Naive thymus-derived CD4-positive, alpha-beta T cell (primary cell): ENCODE measurements around the gene C17orf50. TPM values are rescaled to one million over a fixed set of nuclear protein-coding genes. Genes with fewer than 3 reads are reported as not detected.

Experiments used
- ATAC-seq: fragments of 150-1000 bp; cut with Tn5 transposase; 2 replicates; pipeline ENCODE4 v1.10.0; 2021; ENCODE audit warnings: mild to moderate bottlenecking, moderate library complexity
- CTCF ChIA-PET: fragments of 350-600 bp; sonication (Branson Sonifier 250); formaldehyde crosslinking; loops from one replicate; lab custom pipeline; 2021; ENCODE audit warnings: antibody characterized with exemption; lab: Charles Lee
- POLR2A ChIA-PET: fragments of 350-600 bp; sonication (Branson Sonifier 250); formaldehyde crosslinking; loops from one replicate; lab custom pipeline; 2021; ENCODE audit warnings: antibody characterized with exemption, inconsistent platforms; lab: Charles Lee
- DNase-seq, 9 donors: peaks; one replicate each; pipeline versions ENCODE4 v3.0.0 to v3.0.0-alpha.2; 2020 to 2022; ENCODE audit warnings: mixed read lengths in 1 of 9
- H3K27ac ChIP-seq: one replicate; pipeline ENCODE4 v1.7.0; 2013; ENCODE audit warnings: mild to moderate bottlenecking, low read depth, low read length, moderate library complexity
- H3K27me3 ChIP-seq, 2 donors: one replicate each; pipeline ENCODE4 v1.7.0; 2013; ENCODE audit warnings: low read length in 2 of 2, mild to moderate bottlenecking in 2 of 2, moderate library complexity in 2 of 2; ENCODE audit not compliant: control insufficient read depth in 2 of 2, insufficient read depth in 2 of 2
- H3K36me3 ChIP-seq, 3 experiments: 1 replicate in 2 of 3; 2 replicates in 1 of 3; pipeline ENCODE4 v1.7.0; 2013; ENCODE audit warnings: low read length in 3 of 3, mild to moderate bottlenecking in 3 of 3, moderate library complexity in 1 of 3; ENCODE audit not compliant: insufficient read depth in 3 of 3, control insufficient read depth in 2 of 3
- H3K4me1 ChIP-seq, 2 donors: one replicate each; pipeline ENCODE4 v1.7.0; 2013; ENCODE audit warnings: low read length in 2 of 2, mild to moderate bottlenecking in 2 of 2, moderate library complexity in 1 of 2; ENCODE audit not compliant: control insufficient read depth in 2 of 2, insufficient read depth in 2 of 2
- H3K4me3 ChIP-seq: 2 replicates; pipeline ENCODE4 v1.7.0; 2013; ENCODE audit warnings: mild to moderate bottlenecking, low read length
- H3K9me3 ChIP-seq, 3 experiments: 1 replicate in 2 of 3; 2 replicates in 1 of 3; pipeline ENCODE4 v1.7.0; 2013; ENCODE audit warnings: low read length in 3 of 3; ENCODE audit not compliant: control insufficient read depth in 2 of 3
- H3K27ac Mint-ChIP-seq, 9 donors: one replicate each; pipeline ENCODE4 v1.8.0; 2020 to 2022; ENCODE audit warnings: mixed read lengths in 9 of 9, mild to moderate bottlenecking in 8 of 9, moderate library complexity in 5 of 9, inconsistent platforms in 2 of 9
- H3K27me3 Mint-ChIP-seq, 5 donors: one replicate each; pipeline ENCODE4 v1.8.0; 2021 to 2022; ENCODE audit warnings: mixed read lengths in 5 of 5, mild to moderate bottlenecking in 1 of 5
- H3K36me3 Mint-ChIP-seq, 5 donors: one replicate each; pipeline ENCODE4 v1.8.0; 2020 to 2022; ENCODE audit warnings: mixed read lengths in 5 of 5, mild to moderate bottlenecking in 3 of 5, inconsistent platforms in 1 of 5
- H3K4me1 Mint-ChIP-seq, 7 donors: one replicate each; pipeline ENCODE4 v1.8.0; 2020 to 2022; ENCODE audit warnings: mixed read lengths in 7 of 7, mild to moderate bottlenecking in 3 of 7, inconsistent platforms in 1 of 7
- H3K4me3 Mint-ChIP-seq, 10 donors: one replicate each; pipeline ENCODE4 v1.8.0; 2020 to 2022; ENCODE audit warnings: mild to moderate bottlenecking in 10 of 10, mixed read lengths in 10 of 10, moderate library complexity in 6 of 10, inconsistent platforms in 2 of 10
- H3K9me3 Mint-ChIP-seq, 11 donors: one replicate each; pipeline ENCODE4 v1.8.0; 2020 to 2022; ENCODE audit warnings: mixed read lengths in 11 of 11, mild to moderate bottlenecking in 4 of 11, inconsistent platforms in 1 of 11, moderate library complexity in 1 of 11
- intact Hi-C, 2 donors: fragments of 100-400 bp; cut with micrococcal nuclease; formaldehyde crosslinking; loops; one replicate each; pipeline ENCODE4 v1.15.1; 2023
- polyA plus RNA-seq, 2 donors: library from polyadenylated mRNA; unstranded; fragments of 300-500 nt; fragmentation: Illumina TruSeq; gene quantifications; one replicate each; pipeline ENCODE4 v1.2.3, GENCODE V29; 2021
- total RNA-seq, 6 experiments: library from RNA in 5 of 6; stranded (reverse) in 5 of 6; gene quantifications; 1 replicate in 5 of 6; 2 replicates in 1 of 6; pipeline ENCODE4 v1.2.3 and lab custom pipeline; 2021 to 2026

Gene C17orf50
- total and polyA plus RNA-seq, 7 experiments from 2014 or later = 0.27 TPM; not detected in 6

GRCh38 chr17:35768797-35769196, 8.1 kb downstream of the C17orf50 start:
- Mint-ChIP-seq H3K9me3 (no peaks in the 10 kb centered on the region), H3K4me1 (peaks cover 0 to 13% (median 10%) of the 10 kb centered on the region in 7 donors), H3K27me3 (peaks cover 0 to 28% (median 0%) of the 10 kb centered on the region in 5 donors), H3K27ac (no peak overlapping the region), H3K36me3 (no peaks in the 10 kb centered on the region), H3K4me3 (no peak overlapping the region)
- Histone ChIP-seq H3K27ac (no peak overlapping the region), H3K27me3 (no peaks in the 10 kb centered on the region), H3K9me3 (no peaks in the 10 kb centered on the region), H3K4me1 (peaks cover 0 to 9% of the 10 kb centered on the region in 2 donors), H3K4me3 (no peak overlapping the region), H3K36me3 (no peaks in the 10 kb centered on the region)
- CTCF ChIA-PET = interaction anchor here (0.5 to 13.0 kb wide), 3 partner anchors 39 to 1593 kb away, joined by 3 to 222 read pairs (median 3); partner anchors contain the start of gene TAF15
- POLR2A ChIA-PET = interaction anchor here (0.9 to 1.1 kb wide), 2 partner anchors 39 to 41 kb away, joined by 3 to 4 read pairs; partner anchors contain the start of gene TAF15
- ATAC-seq (no peak), DNase-seq (no peak)
- intact Hi-C loops = no loop called here

- CTCF ChIA-PET = interaction anchor here (0.7 to 13.0 kb wide), 2 partner anchors 38 to 81 kb away, joined by 3 to 222 read pairs; partner anchors contain the start of gene TAF15
- no peak overlapping the region for H3K27ac ChIP-seq
- no peaks in the 10 kb centered on the region for H3K27me3 ChIP-seq
- Mint-ChIP-seq H3K9me3 (no peaks in the 10 kb centered on the region), H3K27ac (peak overlapping the region in 1 of 9 donors; percentile 41), H3K4me3 (no peak overlapping the region), H3K4me1 (peaks cover 0 to 8% (median 4%) of the 10 kb centered on the region in 7 donors), H3K36me3 (no peaks in the 10 kb centered on the region), H3K27me3 (peaks cover 0 to 28% (median 0%) of the 10 kb centered on the region in 5 donors)
- ATAC-seq = no peak
- H3K4me1 ChIP-seq = peaks cover 0 to 3% of the 10 kb centered on the region in 2 donors
- no peaks in the 10 kb centered on the region for H3K36me3 ChIP-seq
- intact Hi-C loops = no loop called here
- POLR2A ChIA-PET = interaction anchor here (0.9 kb wide), 1 partner anchor 30 kb away, joined by 3 read pairs; no protein-coding TSS in a partner anchor
- no peak overlapping the region for H3K4me3 ChIP-seq
- no peaks in the 10 kb centered on the region for H3K9me3 ChIP-seq
- no peak for DNase-seq
Observed at GRCh38 chr17:35769895-35770486, 9.3 kb downstream of the C17orf50 start.

DNA sequence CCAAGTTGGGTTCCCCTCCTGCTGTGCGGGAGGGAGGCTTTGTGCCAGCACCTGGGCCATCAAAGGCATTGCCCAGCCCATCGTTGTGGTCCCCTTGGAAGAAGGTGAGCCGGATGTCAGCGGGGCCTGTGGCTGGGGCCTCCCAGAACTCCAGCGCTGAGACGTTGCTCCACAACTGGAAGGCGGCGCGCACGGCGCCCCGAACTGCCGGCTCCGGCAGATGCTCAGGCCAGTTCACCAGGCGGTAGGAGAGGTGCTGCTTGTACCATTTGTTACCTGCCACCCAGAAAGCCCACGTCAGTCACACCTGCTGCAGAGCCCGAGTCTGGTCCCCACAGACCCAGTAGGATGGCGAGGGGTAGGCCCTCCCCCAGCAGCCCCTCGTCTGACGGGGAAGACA, 12.4 kb downstream of the C17orf50 start:
- no peaks in the 10 kb centered on the region for H3K36me3 ChIP-seq
- H3K27ac ChIP-seq = no peak overlapping the region
- Mint-ChIP-seq H3K27me3 (peaks cover 0 to 24% (median 0%) of the 10 kb centered on the region in 5 donors), H3K4me1 (peaks cover 0 to 5% (median 3%) of the 10 kb centered on the region in 7 donors), H3K27ac (no peak overlapping the region), H3K4me3 (no peak overlapping the region), H3K9me3 (no peaks in the 10 kb centered on the region), H3K36me3 (peaks cover 0 to 7% (median 0%) of the 10 kb centered on the region in 5 donors)
- no peak overlapping the region for H3K4me3 ChIP-seq
- no peak for DNase-seq
- no peaks in the 10 kb centered on the region for H3K4me1 ChIP-seq
- H3K27me3 ChIP-seq = no peaks in the 10 kb centered on the region
- CTCF ChIA-PET = no interaction called here
- intact Hi-C loops = no loop called here
- POLR2A ChIA-PET = no interaction called here
- no peak for ATAC-seq
- H3K9me3 ChIP-seq = no peaks in the 10 kb centered on the region

DNA sequence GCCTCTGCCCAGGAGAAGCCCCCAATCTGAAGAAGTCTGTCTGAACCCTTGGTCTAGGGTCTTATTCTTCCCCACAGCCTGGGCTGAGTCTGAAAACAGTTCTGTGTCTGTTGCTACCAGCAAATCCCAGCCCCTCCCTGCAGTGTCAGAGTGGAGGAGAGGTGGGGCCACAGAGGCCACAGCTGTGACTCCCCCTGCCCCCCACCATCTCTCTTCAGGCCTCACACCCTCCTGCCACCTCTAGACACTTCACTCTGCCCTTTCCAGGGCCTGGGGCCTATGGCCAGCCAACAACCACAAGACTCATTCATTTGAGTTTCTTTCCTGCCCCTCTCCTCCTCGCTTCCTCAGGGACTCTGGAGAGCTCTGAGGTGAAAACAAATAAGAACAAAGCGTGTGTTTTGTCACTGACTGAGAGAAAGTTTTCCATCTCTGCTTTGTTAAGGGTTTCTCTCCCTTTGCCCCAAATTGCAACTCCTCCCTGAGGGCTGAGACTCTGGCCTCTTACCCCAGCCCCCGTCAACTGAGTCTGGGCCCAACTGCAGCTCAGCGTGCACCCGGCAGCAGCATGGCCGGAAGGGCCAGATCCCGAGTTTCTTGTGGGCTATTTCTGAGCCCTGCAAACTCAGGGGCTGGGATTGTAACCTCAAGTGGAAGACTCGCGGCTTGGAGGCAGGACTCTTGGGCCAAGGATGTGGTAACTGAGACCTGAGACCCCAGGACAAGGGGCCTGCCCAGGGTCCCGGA, 13.2 kb downstream of the C17orf50 start:
- no peak overlapping the region for H3K4me3 Mint-ChIP-seq
- H3K36me3 ChIP-seq = no peaks in the 10 kb centered on the region
- no peaks in the 10 kb centered on the region for H3K27me3 ChIP-seq
- ATAC-seq (no peak), DNase-seq (no peak)
- no peaks in the 10 kb centered on the region for H3K9me3 ChIP-seq
- H3K27ac Mint-ChIP-seq = peak overlapping the region in 5 of 9 donors; percentile 1 to 82 (median 39)
- ChIA-PET CTCF (no interaction called here), POLR2A (no interaction called here)
- intact Hi-C loops = no loop called here
- peaks cover 0 to 5% (median 3%) of the 10 kb centered on the region in 7 donors for H3K4me1 Mint-ChIP-seq
- no peak overlapping the region for H3K27ac ChIP-seq
- H3K27me3 Mint-ChIP-seq = peaks cover 0 to 27% (median 0%) of the 10 kb centered on the region in 5 donors
- H3K4me3 ChIP-seq = no peak overlapping the region
- H3K36me3 Mint-ChIP-seq = peaks cover 0 to 7% (median 0%) of the 10 kb centered on the region in 5 donors
- H3K4me1 ChIP-seq = no peaks in the 10 kb centered on the region
- no peaks in the 10 kb centered on the region for H3K9me3 Mint-ChIP-seq

- intact Hi-C loops = no loop called here
- CTCF ChIA-PET = no interaction called here
Observed at GRCh38 chr17:35774499-35774898, 13.8 kb downstream of the C17orf50 start.

GRCh38 chr17:35775039-35775438, 14.4 kb downstream of the C17orf50 start:
- Mint-ChIP-seq H3K9me3 (no peaks in the 10 kb centered on the region), H3K4me3 (no peak overlapping the region), H3K27me3 (peaks cover 0 to 31% (median 0%) of the 10 kb centered on the region in 5 donors), H3K27ac (no peak overlapping the region), H3K36me3 (peaks cover 0 to 7% (median 0%) of the 10 kb centered on the region in 5 donors), H3K4me1 (peaks cover 0 to 5% (median 3%) of the 10 kb centered on the region in 7 donors)
- no peak overlapping the region for H3K27ac ChIP-seq
- intact Hi-C loops = no loop called here
- ATAC-seq = no peak
- no peaks in the 10 kb centered on the region for H3K27me3 ChIP-seq
- POLR2A ChIA-PET = interaction anchor here (2.7 kb wide), 1 partner anchor 34 kb away, joined by 6 read pairs; the partner anchor contains the start of gene TAF15
- no peak for DNase-seq
- no peaks in the 10 kb centered on the region for H3K4me1 ChIP-seq
- H3K4me3 ChIP-seq = no peak overlapping the region
- H3K9me3 ChIP-seq = no peaks in the 10 kb centered on the region
- CTCF ChIA-PET = interaction anchor here (1.2 kb wide), 1 partner anchor 11 kb away, joined by 6 read pairs; no protein-coding TSS in a partner anchor
- no peaks in the 10 kb centered on the region for H3K36me3 ChIP-seq

More at GRCh38 chr17:35774499-35774898, 13.8 kb downstream of the C17orf50 start:
- ATAC-seq = no peak
- Histone ChIP-seq H3K4me1 (no peaks in the 10 kb centered on the region), H3K36me3 (no peaks in the 10 kb centered on the region), H3K27ac (no peak overlapping the region), H3K9me3 (no peaks in the 10 kb centered on the region), H3K27me3 (no peaks in the 10 kb centered on the region), H3K4me3 (no peak overlapping the region)
- Mint-ChIP-seq H3K36me3 (peaks cover 0 to 7% (median 0%) of the 10 kb centered on the region in 5 donors), H3K9me3 (no peaks in the 10 kb centered on the region), H3K4me1 (peaks cover 0 to 5% (median 3%) of the 10 kb centered on the region in 7 donors), H3K27ac (peak overlapping the region in 1 of 9 donors; percentile 67), H3K27me3 (peaks cover 0 to 30% (median 0%) of the 10 kb centered on the region in 5 donors), H3K4me3 (no peak overlapping the region)
- POLR2A ChIA-PET = interaction anchor here (2.7 kb wide), 1 partner anchor 34 kb away, joined by 6 read pairs; the partner anchor contains the start of gene TAF15
- DNase-seq = no peak
